Mesothelial cell of epicardium (in vitro differentiated cells): Measurements from ENCODE around the gene STXBP5. TPM values are rescaled to one million over a fixed set of nuclear protein-coding genes. Genes with fewer than 3 reads are reported as not detected.

Source experiments
- DNase-seq, 2 experiments: peaks; one replicate each; pipeline ENCODE4 v3.0.0; 2021; ENCODE audit warnings: low spot score in 2 of 2; ENCODE audit not compliant: unreplicated experiment in 2 of 2
- H3K27ac Mint-ChIP-seq: 2 replicates; pipeline ENCODE4 v1.8.0; 2021; ENCODE audit warnings: mixed read lengths
- H3K27me3 Mint-ChIP-seq: 2 replicates; pipeline ENCODE4 v1.8.0; 2021; ENCODE audit warnings: low read depth, mixed read lengths
- H3K36me3 Mint-ChIP-seq: 2 replicates; pipeline ENCODE4 v1.8.0; 2021; ENCODE audit warnings: mixed read lengths
- H3K4me1 Mint-ChIP-seq: 2 replicates; pipeline ENCODE4 v1.8.0; 2021; ENCODE audit warnings: mixed read lengths
- H3K4me3 Mint-ChIP-seq: 2 replicates; pipeline ENCODE4 v1.8.0; 2021; ENCODE audit warnings: mild to moderate bottlenecking, moderate library complexity, mixed read lengths
- H3K9me3 Mint-ChIP-seq: 2 replicates; pipeline ENCODE4 v1.8.0; 2021; ENCODE audit warnings: mixed read lengths
- total RNA-seq: library from RNA; stranded (reverse); gene quantifications from 3 replicates; pipeline ENCODE4 v1.2.1, GENCODE V29; 2021
- TF ChIP-seq, protein P1 (sequence below): fragments of 200-600 bp; sonication (generic); IDR thresholded peaks from one replicate; pipeline ENCODE4 v1.5.0; 2021; ENCODE audit warnings: antibody characterized with exemption; ENCODE audit not compliant: unreplicated experiment

Gene STXBP5
- total RNA-seq, 1 donor from 2014 or later = 22.0 TPM

DNA sequence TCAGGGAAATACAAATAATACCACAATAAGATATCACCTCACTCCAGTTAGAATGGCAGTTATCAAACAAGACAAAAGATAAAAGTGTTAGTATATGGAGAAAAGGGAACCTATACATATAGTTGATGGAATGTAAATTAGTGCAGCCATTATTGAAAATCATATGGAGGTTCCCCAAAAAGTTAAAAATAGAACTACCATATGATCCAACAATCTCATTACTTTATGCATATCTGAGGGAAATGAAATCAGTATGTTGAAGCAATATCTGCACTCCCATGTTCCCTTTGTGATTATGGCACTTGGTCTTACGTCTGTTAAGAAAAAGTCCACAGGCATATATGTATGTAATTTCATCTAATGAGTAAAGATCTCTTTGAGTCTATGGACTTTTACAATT lies 96.9 kb downstream of the STXBP5 start:
- Mint-ChIP-seq H3K27ac (no peak overlapping the region), H3K4me3 (no peak overlapping the region), H3K36me3 (peaks cover 78% of the 10 kb centered on the region), H3K9me3 (peaks cover 80% of the 10 kb centered on the region), H3K27me3 (no peaks in the 10 kb centered on the region), H3K4me1 (no peaks in the 10 kb centered on the region)
- TF ChIP-seq, protein P1, sequence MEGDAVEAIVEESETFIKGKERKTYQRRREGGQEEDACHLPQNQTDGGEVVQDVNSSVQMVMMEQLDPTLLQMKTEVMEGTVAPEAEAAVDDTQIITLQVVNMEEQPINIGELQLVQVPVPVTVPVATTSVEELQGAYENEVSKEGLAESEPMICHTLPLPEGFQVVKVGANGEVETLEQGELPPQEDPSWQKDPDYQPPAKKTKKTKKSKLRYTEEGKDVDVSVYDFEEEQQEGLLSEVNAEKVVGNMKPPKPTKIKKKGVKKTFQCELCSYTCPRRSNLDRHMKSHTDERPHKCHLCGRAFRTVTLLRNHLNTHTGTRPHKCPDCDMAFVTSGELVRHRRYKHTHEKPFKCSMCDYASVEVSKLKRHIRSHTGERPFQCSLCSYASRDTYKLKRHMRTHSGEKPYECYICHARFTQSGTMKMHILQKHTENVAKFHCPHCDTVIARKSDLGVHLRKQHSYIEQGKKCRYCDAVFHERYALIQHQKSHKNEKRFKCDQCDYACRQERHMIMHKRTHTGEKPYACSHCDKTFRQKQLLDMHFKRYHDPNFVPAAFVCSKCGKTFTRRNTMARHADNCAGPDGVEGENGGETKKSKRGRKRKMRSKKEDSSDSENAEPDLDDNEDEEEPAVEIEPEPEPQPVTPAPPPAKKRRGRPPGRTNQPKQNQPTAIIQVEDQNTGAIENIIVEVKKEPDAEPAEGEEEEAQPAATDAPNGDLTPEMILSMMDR = no peak
- no peak for DNase-seq

DNA sequence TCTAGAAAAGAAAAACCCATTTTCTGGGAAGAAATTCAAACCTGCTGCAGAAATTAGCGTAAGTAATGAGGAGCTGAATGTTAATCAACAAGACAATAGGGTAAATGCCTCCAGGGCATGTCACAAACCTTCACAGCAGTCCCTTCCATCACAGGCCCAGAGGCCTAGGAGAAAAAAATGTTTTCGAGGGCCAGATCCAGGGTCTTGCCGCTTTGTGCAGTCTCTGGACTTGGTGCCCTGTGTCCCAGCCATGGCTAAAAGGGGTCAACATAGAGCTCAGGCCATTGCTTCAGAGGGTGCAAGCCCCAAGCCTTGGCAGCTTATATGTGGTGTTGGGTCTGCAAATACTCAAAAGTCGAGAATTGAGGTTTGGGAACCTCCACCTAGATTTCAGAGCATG lies 99.8 kb downstream of the STXBP5 start:
- no peaks in the 10 kb centered on the region for H3K4me1 Mint-ChIP-seq
- no peaks in the 10 kb centered on the region for H3K27me3 Mint-ChIP-seq
- H3K4me3 Mint-ChIP-seq = no peak overlapping the region
- peaks cover 53% of the 10 kb centered on the region for H3K36me3 Mint-ChIP-seq
- H3K27ac Mint-ChIP-seq = no peak overlapping the region
- DNase-seq = no peak
- H3K9me3 Mint-ChIP-seq = peaks cover 51% of the 10 kb centered on the region
- TF ChIP-seq, protein P1 = no peak

DNA sequence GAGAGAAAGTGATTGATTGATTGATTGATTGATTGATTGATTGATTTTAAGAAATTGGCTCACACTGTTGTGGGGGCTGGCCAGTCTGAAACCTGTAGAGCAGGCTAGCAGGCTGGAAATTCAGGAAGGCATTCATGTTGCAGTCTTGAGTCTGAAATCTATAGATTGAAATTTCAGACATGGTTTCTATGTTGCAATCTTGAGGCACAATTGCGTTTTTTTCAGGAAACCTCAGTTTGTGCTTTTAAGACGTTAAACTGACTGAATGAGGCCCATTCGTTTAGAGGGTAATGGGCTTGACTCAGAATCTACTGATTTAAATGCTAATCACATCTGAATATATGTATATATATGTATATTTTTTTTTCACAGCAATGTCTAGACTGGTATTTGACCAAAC lies 106.3 kb downstream of the STXBP5 start:
- H3K4me1 Mint-ChIP-seq = no peaks in the 10 kb centered on the region
- H3K4me3 Mint-ChIP-seq = no peak overlapping the region
- DNase-seq = no peak
- no peaks in the 10 kb centered on the region for H3K9me3 Mint-ChIP-seq
- TF ChIP-seq, protein P1 = no peak
- H3K36me3 Mint-ChIP-seq = peaks cover 14% of the 10 kb centered on the region
- no peaks in the 10 kb centered on the region for H3K27me3 Mint-ChIP-seq
- H3K27ac Mint-ChIP-seq = no peak overlapping the region

DNA sequence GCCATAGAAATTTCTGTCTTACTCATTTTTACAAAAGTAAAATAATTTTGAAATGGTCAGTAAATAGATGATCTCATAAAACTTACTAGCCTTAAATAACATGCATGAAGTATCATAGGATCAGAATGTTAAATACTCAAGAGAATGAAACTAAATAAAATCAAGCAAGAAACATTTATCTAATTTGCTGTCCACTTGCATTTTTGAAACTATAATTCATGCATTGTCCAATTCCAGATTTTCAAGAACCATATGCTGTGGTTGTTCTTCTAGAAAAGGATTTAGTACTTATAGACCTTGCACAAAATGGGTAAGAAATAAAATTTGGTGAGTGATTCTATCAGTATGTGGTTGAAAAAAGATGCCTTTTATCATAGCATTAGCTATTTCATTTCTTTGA lies 107.0 kb downstream of the STXBP5 start:
- TF ChIP-seq, protein P1 = no peak
- Mint-ChIP-seq H3K9me3 (no peaks in the 10 kb centered on the region), H3K27me3 (no peaks in the 10 kb centered on the region), H3K27ac (no peak overlapping the region), H3K4me3 (no peak overlapping the region), H3K36me3 (peaks cover 12% of the 10 kb centered on the region), H3K4me1 (peaks cover 3% of the 10 kb centered on the region)
- no peak for DNase-seq

DNA sequence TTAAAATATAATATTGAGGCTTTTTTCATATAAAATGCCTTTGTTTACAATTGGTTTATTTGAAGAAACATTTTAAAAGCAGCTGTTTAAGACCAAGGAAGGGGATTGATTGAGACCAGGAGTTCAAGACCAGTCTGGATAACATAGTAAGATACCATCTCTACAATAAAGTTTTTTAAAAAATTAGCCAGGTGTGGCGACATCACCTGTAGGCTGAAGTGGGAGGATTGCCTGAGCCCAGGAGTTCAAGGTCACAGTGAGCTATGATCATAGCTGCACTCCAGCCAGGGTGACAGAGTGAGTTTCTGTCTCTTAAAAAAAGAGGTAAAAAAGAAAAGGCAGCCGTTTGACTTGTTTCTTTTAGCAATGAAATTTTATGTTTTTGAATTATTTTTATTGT lies 117.0 kb downstream of the STXBP5 start:
- Mint-ChIP-seq H3K27ac (no peak overlapping the region), H3K9me3 (no peaks in the 10 kb centered on the region), H3K4me1 (peaks cover 18% of the 10 kb centered on the region), H3K36me3 (peaks cover 11% of the 10 kb centered on the region), H3K27me3 (no peaks in the 10 kb centered on the region), H3K4me3 (no peak overlapping the region)
- no peak for DNase-seq
- TF ChIP-seq, protein P1 = no peak
